Astrocyte (in vitro differentiated cells and primary cell): ENCODE data around the gene MISP.

Source experiments
- CTCF ChIP-seq: IDR thresholded peaks from 2 replicates; pipeline ENCODE4 v1.5.1; 2011; ENCODE audit warnings: low read depth, mild to moderate bottlenecking, inconsistent platforms, low read length, moderate library complexity; ENCODE audit not compliant: insufficient read depth
- EZH2 ChIP-seq: IDR thresholded peaks from 2 replicates; pipeline ENCODE4 v1.6.1; 2012; ENCODE audit warnings: mild to moderate bottlenecking, low read length, inconsistent platforms; ENCODE audit not compliant: insufficient read depth

GRCh38 chr19:801030-801860 lies 50.3 kb downstream of the MISP start:
- TF ChIP-seq CTCF = no peak
- no peak for TF ChIP-seq EZH2
